Measurements from ENCODE around the gene KIF26B.
"Not testable (repeated sequence)": the region's sequence is repeated elsewhere in the genome, so short reads cannot be mapped to it uniquely, and the experiment has no call there.

KIF26B gene

GRCh38 chr1:245386297-245386971 lies 231.6 kb downstream of the KIF26B start:
- TF ChIP-seq ZNF274 (IDR thresholded peaks at IDR 0.05; ENCODE audit: low read depth, low read length): no peak
- no peak overlapping the region for H3K4me3 ChIP-seq (ENCODE audit: low read length)

- no peak overlapping the region for H3K4me3 ChIP-seq (ENCODE audit: low read length)
- no peak for TF ChIP-seq ZNF274 (IDR thresholded peaks at IDR 0.05; ENCODE audit: low read depth, low read length)
Measured at GRCh38 chr1:245388687-245389086, 233.9 kb downstream of the KIF26B start.

GRCh38 chr1:245389873-245390272 lies 235.1 kb downstream of the KIF26B start:
- no peak for TF ChIP-seq ZNF274 (IDR thresholded peaks at IDR 0.05; ENCODE audit: low read depth, low read length)
- no peak overlapping the region for H3K4me3 ChIP-seq (ENCODE audit: low read length)

GRCh38 chr1:245390975-245391374 lies 236.2 kb downstream of the KIF26B start:
- H3K4me3 ChIP-seq (ENCODE audit: low read length): no peak overlapping the region
- TF ChIP-seq ZNF274 (IDR thresholded peaks at IDR 0.05; ENCODE audit: low read depth, low read length): no peak

GRCh38 chr1:245393694-245394093 lies 238.9 kb downstream of the KIF26B start:
- TF ChIP-seq ZNF274 (IDR thresholded peaks at IDR 0.05; ENCODE audit: low read depth, low read length): no peak
- no peak overlapping the region for H3K4me3 ChIP-seq (ENCODE audit: low read length)

GRCh38 chr1:245395680-245396079 lies 240.9 kb downstream of the KIF26B start:
- no peak overlapping the region for H3K4me3 ChIP-seq (ENCODE audit: low read length)
- TF ChIP-seq ZNF274 (IDR thresholded peaks at IDR 0.05; ENCODE audit: low read depth, low read length): no peak

GRCh38 chr1:245396615-245397014 lies 241.8 kb downstream of the KIF26B start:
- no peak overlapping the region for H3K4me3 ChIP-seq (ENCODE audit: low read length)
- TF ChIP-seq ZNF274 (IDR thresholded peaks at IDR 0.05; ENCODE audit: low read depth, low read length): no peak

- H3K4me3 ChIP-seq (ENCODE audit: low read length): no peak overlapping the region
Measured at GRCh38 chr1:245397771-245398170, 243.0 kb downstream of the KIF26B start.

GRCh38 chr1:245398180-245398579 lies 243.4 kb downstream of the KIF26B start:
- H3K4me3 ChIP-seq (ENCODE audit: low read length): no peak overlapping the region
- TF ChIP-seq ZNF274 (IDR thresholded peaks at IDR 0.05; ENCODE audit: low read depth, low read length): no peak

More at GRCh38 chr1:245397771-245398170, 243.0 kb downstream of the KIF26B start:
- no peak for TF ChIP-seq ZNF274 (IDR thresholded peaks at IDR 0.05; ENCODE audit: low read depth, low read length)

- no peak overlapping the region for H3K4me3 ChIP-seq (ENCODE audit: low read length)
- TF ChIP-seq ZNF274 (IDR thresholded peaks at IDR 0.05; ENCODE audit: low read depth, low read length): no peak
Measured at GRCh38 chr1:245401881-245402587, 247.2 kb downstream of the KIF26B start.

GRCh38 chr1:245402998-245403397 lies 248.2 kb downstream of the KIF26B start:
- H3K4me3 ChIP-seq (ENCODE audit: low read length): not testable (repeated sequence)

- no peak for TF ChIP-seq ZNF274 (IDR thresholded peaks at IDR 0.05; ENCODE audit: low read depth, low read length)
- H3K4me3 ChIP-seq (ENCODE audit: low read length): no peak overlapping the region
Measured at GRCh38 chr1:245404527-245404926, 249.7 kb downstream of the KIF26B start.

- TF ChIP-seq ZNF274 (IDR thresholded peaks at IDR 0.05; ENCODE audit: low read depth, low read length): no peak
- no peak overlapping the region for H3K4me3 ChIP-seq (ENCODE audit: low read length)
Measured at GRCh38 chr1:245404952-245405351, 250.2 kb downstream of the KIF26B start.

GRCh38 chr1:245406426-245406825 lies 251.6 kb downstream of the KIF26B start:
- TF ChIP-seq ZNF274 (IDR thresholded peaks at IDR 0.05; ENCODE audit: low read depth, low read length): no peak
- no peak overlapping the region for H3K4me3 ChIP-seq (ENCODE audit: low read length)

GRCh38 chr1:245407983-245408382 lies 253.2 kb downstream of the KIF26B start:
- TF ChIP-seq ZNF274 (IDR thresholded peaks at IDR 0.05; ENCODE audit: low read depth, low read length): no peak
- no peak overlapping the region for H3K4me3 ChIP-seq (ENCODE audit: low read length)

All from GM08714 (cell line).